GM18508 (cell line): ENCODE results near the gene RAB25.
"Not testable (repeated sequence)": the region's sequence is repeated elsewhere in the genome, so short reads cannot be mapped to it uniquely, and the experiment has no call there.

Experiments
- ATAC-seq: cut with Tn5 transposase; IDR thresholded peaks from one replicate; pipeline ENCODE4 v1.9.1; 2021; ENCODE audit warnings: moderate number of reproducible peaks; ENCODE audit not compliant: insufficient read depth, unreplicated experiment

Gene RAB25

GRCh38 chr1:156114101-156114918 is 53.4 kb downstream of the RAB25 start, which contains the start of gene LMNA:
LMNA (plus strand) TSS chr1:156114711; CDS start chr1:156114919, 208 bp downstream.
- ATAC-seq = no peak

GRCh38 chr1:156114919-156115513 is 54.1 kb downstream of the RAB25 start:
- ATAC-seq = no peak

GRCh38 chr1:156115514-156116374 is 54.8 kb downstream of the RAB25 start:
- no peak for ATAC-seq

GRCh38 chr1:156116731-156117130 is 55.8 kb downstream of the RAB25 start:
- ATAC-seq = not testable (repeated sequence)

GRCh38 chr1:156117414-156118176 is 56.6 kb downstream of the RAB25 start:
- ATAC-seq = no peak

GRCh38 chr1:156118177-156118868 is 57.4 kb downstream of the RAB25 start:
- ATAC-seq = no peak

- no peak for ATAC-seq
Measured at GRCh38 chr1:156119503-156120209, 58.7 kb downstream of the RAB25 start.
